ENCODE measurements around the gene MPRIP. TPM values are rescaled to one million over a fixed set of nuclear protein-coding genes. Genes with fewer than 3 reads are reported as not detected.

MPRIP gene
- total RNA-seq, 8 experiments from 2014 or later, result 35.0 to 136 (median 91.5) TPM

DNA sequence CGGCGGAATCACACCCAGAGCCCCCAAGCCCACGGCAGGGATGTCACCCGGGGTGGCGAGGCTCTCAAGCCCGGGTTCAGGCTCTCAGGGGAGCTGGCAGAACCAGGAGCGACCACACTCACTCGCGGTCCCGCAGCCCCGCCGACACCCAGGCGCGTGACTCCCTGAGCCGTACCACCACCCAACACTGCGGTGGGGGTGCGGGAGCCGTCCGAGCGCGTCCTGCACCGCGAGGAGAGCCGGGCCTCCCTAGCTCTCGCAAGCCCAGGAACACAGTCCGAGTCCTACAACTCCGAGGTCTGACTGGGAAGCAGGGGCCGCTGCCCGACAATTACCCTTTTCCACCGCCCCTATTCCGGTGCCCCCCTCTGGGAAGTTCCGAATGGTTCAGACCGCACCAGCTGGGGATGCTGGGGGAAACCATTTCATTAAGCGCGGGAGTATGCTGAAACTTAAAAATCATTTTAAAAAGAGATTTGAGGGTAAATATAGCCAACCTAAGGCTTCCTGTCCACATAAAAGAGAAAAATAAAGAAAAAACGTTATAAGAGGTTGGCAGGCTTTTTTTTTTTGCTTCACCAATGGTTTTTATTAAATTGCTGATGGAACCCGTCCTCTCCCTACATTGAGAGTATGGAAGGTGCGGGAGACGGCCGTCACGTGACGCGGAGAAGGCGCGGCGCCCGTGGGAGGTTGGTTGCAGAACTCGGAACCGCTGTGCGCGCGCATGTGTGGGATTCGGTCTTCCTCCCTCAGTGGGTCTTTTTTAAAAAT lies 195.0 kb downstream of the MPRIP start, which contains the start of gene FLCN:
TSS of gene FLCN (minus strand) at position 143 of the 774 bp plus-strand sequence. CDS start 9,031 bp downstream, outside the sequence.
- peak within 1 kb of the TSS; percentile 81 to 97 (median 91) for H3K4me3 ChIP-seq
- peak; percentile 78 to 94 (median 91) for ATAC-seq (replicated peaks in 6 of 8)
- in situ Hi-C loops (cut with MboI; ENCODE audit: low pct_unique_long_range_greater_than_20kb in 2 of 9, low sequenced_read_pairs in 9 of 9, unreplicated experiment in 9 of 9), result no loop called here
- peak within 1 kb of the TSS; percentile 100 for H3K27ac ChIP-seq
- peaks cover 5 to 12% of the 10 kb centered on the region in 2 donors for H3K4me1 ChIP-seq (replicated peaks in 1 of 2)
- WGBS, 10 experiments, result 0 to 2% (median 0%) methylated on average over 1 to 36 of the region's 53 CpGs; no CpG with 5 or more reads in 1 of the 10 experiments

DNA sequence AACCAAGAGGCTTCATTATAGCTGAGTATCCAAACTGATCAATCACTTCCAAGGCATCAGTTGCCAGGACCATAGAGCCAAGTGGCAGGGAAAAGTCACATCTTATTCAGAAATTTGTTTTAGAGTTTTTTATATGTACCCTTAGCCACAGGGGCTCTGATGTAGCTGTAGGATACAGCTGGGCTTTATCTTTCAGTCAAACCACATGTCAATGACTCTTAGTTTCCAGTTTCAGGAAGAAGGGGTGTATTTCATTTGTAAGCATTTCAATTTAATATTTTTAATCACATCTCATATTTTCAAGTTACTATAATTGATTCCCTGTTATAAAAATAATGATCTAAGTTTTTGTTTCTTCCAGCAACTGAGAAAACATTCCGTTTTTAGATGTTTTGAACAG lies 197.6 kb downstream of the MPRIP start:
- no peak overlapping the region for H3K4me3 ChIP-seq
- ATAC-seq (replicated peaks in 6 of 8), result no peak
- no peak overlapping the region for H3K27ac ChIP-seq
- WGBS, 10 experiments, result 0 to 100% (median 68%) methylated on average over 1 of the region's 1 CpG; no CpG with 5 or more reads in 2 of the 10 experiments
- in situ Hi-C loops (cut with MboI; ENCODE audit: low pct_unique_long_range_greater_than_20kb in 2 of 9, low sequenced_read_pairs in 9 of 9, unreplicated experiment in 9 of 9), result no loop called here
- peaks cover 5 to 12% of the 10 kb centered on the region in 2 donors for H3K4me1 ChIP-seq (replicated peaks in 1 of 2)

- H3K4me1 ChIP-seq (replicated peaks in 1 of 2), result no peaks in the 10 kb centered on the region
- no peak overlapping the region for H3K27ac ChIP-seq
- H3K4me3 ChIP-seq, result no peak overlapping the region
- in situ Hi-C loops (cut with MboI; ENCODE audit: low pct_unique_long_range_greater_than_20kb in 2 of 9, low sequenced_read_pairs in 9 of 9, unreplicated experiment in 9 of 9), result no loop called here
- no peak for ATAC-seq (replicated peaks in 6 of 8)
- WGBS, 10 experiments, result 24 to 100% (median 80%) methylated on average over 1 to 8 of the region's 10 CpGs; no CpG with 5 or more reads in 1 of the 10 experiments
Measured at GRCh38 chr17:17241656-17242055, 199.4 kb downstream of the MPRIP start.

DNA sequence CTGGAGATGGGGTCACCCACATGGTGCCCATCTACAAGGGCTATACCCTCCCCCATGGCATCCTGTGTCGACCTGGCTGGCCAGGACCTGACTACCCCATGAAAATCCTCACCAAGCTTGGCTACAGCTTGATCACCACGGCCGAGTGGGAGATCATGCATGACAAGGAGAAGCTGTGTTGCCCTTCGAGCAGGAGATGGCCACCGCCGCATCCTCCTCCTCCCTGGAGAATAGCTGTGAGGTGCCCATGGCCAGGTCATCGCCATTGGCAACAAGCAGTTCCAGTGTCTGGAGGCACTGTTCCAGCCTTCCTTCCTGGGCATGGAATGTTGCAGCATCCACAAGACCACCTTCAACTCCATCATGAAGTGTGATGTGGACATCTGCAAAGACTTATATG lies 200.0 kb downstream of the MPRIP start:
- H3K4me1 ChIP-seq (replicated peaks in 1 of 2), result no peaks in the 10 kb centered on the region
- no peak for ATAC-seq (replicated peaks in 6 of 8)
- no peak overlapping the region for H3K27ac ChIP-seq
- in situ Hi-C loops (cut with MboI; ENCODE audit: low pct_unique_long_range_greater_than_20kb in 2 of 9, low sequenced_read_pairs in 9 of 9, unreplicated experiment in 9 of 9), result no loop called here
- WGBS, 10 experiments, result 76 to 100% (median 100%) methylated on average over 1 to 4 of the region's 7 CpGs; no CpG with 5 or more reads in 7 of the 10 experiments
- no peak overlapping the region for H3K4me3 ChIP-seq

Other genes starting within 250 kb of the MPRIP start
- gene TNFRSF13B, start 70.3 kb upstream of the MPRIP start, total RNA-seq, result under 1 TPM in 4 of 8 experiments, not detected in 4; 0.09 to 1.00 (median 0.41) TPM
- 10 to 100 TPM in 2 of 8 experiments, 1 to 10 TPM in 6; 1.9 to 18.2 (median 4.8) TPM for gene PLD6, start 163.9 kb downstream of the MPRIP start, total RNA-seq
- 10 to 100 TPM in 7 of 8 experiments, 1 to 10 TPM in 1; 9.7 to 47.0 (median 27.0) TPM for gene FLCN, start 194.7 kb downstream of the MPRIP start, total RNA-seq
- 100 to 1,000 TPM in 4 of 8 experiments, 10 to 100 TPM in 4; 64.9 to 135 (median 97.6) TPM for gene COPS3, start 238.8 kb downstream of the MPRIP start, total RNA-seq